K562 (cell line): ENCODE data around the gene DAG1. TPM values are rescaled to one million over a fixed set of nuclear protein-coding genes. Genes with fewer than 3 reads are reported as not detected.
A peak's percentile ranks its signal among the peaks of the same experiment; 100 is the strongest.

Experiments used
- ATAC-seq: fragments of 200-7000 bp; cut with Tn5 transposase; 3 replicates; pipeline ENCODE4 v1.9.1; 2020; ENCODE audit warnings: moderate library complexity
- BruUV-seq: library from RNA; stranded (reverse); fragments of 400-500 nt; replicated peaks from 2 replicates; lab custom pipeline; 2021; lab: Mats Ljungman, UMichigan
- CTCF ChIA-PET: fragments of 300-600 bp; formaldehyde crosslinking; extraction: SDS; loops from one replicate; lab custom pipeline; 2021; ENCODE audit warnings: low intra/inter-chr PET ratio; lab: Yijun Ruan, JAX
- POLR2A ChIA-PET: fragments of 300-600, 350-650 bp; sonication (Branson Sonifier 250); formaldehyde crosslinking; extraction: SDS; loops from one replicate; lab custom pipeline; 2021; ENCODE audit warnings: antibody characterized with exemption, inconsistent platforms; lab: Yijun Ruan, JAX
- DNase-seq, 4 experiments: peaks; one replicate each; pipeline versions ENCODE4 v3.0.0 to v3.0.0-alpha.2; 2011 to 2018; ENCODE audit warnings: low spot score in 3 of 4, mixed read lengths in 3 of 4; ENCODE audit errors: extremely low read depth in 1 of 4
- FAIRE-seq: peaks from 2 replicates; lab custom pipeline; 2011; peaks lifted over from hg19 to GRCh38; lab: Jason Lieb, UNC
- H2AFZ ChIP-seq: 2 replicates; pipeline ENCODE4 v1.6.0; 2011; ENCODE audit warnings: low read depth, low read length, control low read depth, inconsistent platforms
- H3K27ac ChIP-seq: fragments of 200-600 bp; 3 replicates; pipeline ENCODE4 v1.8.0; 2011; ENCODE audit warnings: low read depth, mild to moderate bottlenecking, control low read depth, inconsistent platforms, low read length, moderate library complexity, mixed read lengths; ENCODE audit errors: extremely low read depth
- H3K27me3 ChIP-seq, 2 experiments: fragments of 300-600 bp in 1 of 2; 2 replicates in 1 of 2; 3 replicates in 1 of 2; pipeline versions ENCODE4 v1.6.0 to v1.8.0; 2011; ENCODE audit warnings: inconsistent platforms in 2 of 2, low read length in 2 of 2, mild to moderate bottlenecking in 1 of 2, mixed read lengths in 1 of 2, moderate library complexity in 1 of 2; ENCODE audit not compliant: control insufficient read depth in 2 of 2, insufficient read depth in 2 of 2
- H3K36me3 ChIP-seq: fragments of 300-600 bp; 3 replicates; pipeline ENCODE4 v1.8.0; 2011; ENCODE audit warnings: mild to moderate bottlenecking, low read length, inconsistent platforms; ENCODE audit not compliant: control insufficient read depth, insufficient read depth
- H3K4me1 ChIP-seq, 2 experiments: fragments of 200-600 bp in 1 of 2; replicated peaks in 1 of 2; 2 replicates in 1 of 2; 3 replicates in 1 of 2; pipeline versions ENCODE4 v1.5.1 to v1.8.0; 2011; ENCODE audit warnings: inconsistent platforms in 2 of 2, low read length in 2 of 2, mild to moderate bottlenecking in 1 of 2, mixed read lengths in 1 of 2, moderate library complexity in 1 of 2; ENCODE audit not compliant: control insufficient read depth in 2 of 2, insufficient read depth in 2 of 2
- H3K4me2 ChIP-seq: 2 replicates; pipeline ENCODE4 v1.6.1; 2011; ENCODE audit warnings: low read length, control low read depth, inconsistent platforms, mixed read lengths; ENCODE audit not compliant: insufficient read depth
- H3K4me3 ChIP-seq: fragments of 200-600 bp; sonication (generic), shearing (Covaris generic); 2 replicates; pipeline ENCODE4 v1.5.1; 2016; ENCODE audit warnings: control low read depth, inconsistent platforms
- H3K79me2 ChIP-seq: fragments of 200-600 bp; 3 replicates; pipeline ENCODE4 v1.8.0; 2011; ENCODE audit warnings: low read length, inconsistent platforms; ENCODE audit not compliant: control insufficient read depth, insufficient read depth
- H3K9ac ChIP-seq, 2 experiments: 2 replicates each; pipeline versions ENCODE4 v1.6.0 to v1.6.1; 2011; ENCODE audit warnings: low read depth in 2 of 2, low read length in 2 of 2, control low read depth in 1 of 2, inconsistent platforms in 1 of 2, mild to moderate bottlenecking in 1 of 2, mixed read lengths in 1 of 2; ENCODE audit not compliant: insufficient read depth in 1 of 2
- H3K9me1 ChIP-seq: one replicate; pipeline ENCODE4 v1.6.0; 2011; ENCODE audit warnings: inconsistent platforms, mild to moderate bottlenecking, low read length, moderate library complexity; ENCODE audit not compliant: control insufficient read depth, insufficient read depth
- H3K9me3 ChIP-seq: replicated peaks from 2 replicates; pipeline ENCODE4 v1.5.1; 2011; ENCODE audit warnings: low read depth, low read length, inconsistent platforms; ENCODE audit not compliant: control insufficient read depth, insufficient read depth
- H4K20me1 ChIP-seq: replicated peaks from 2 replicates; pipeline ENCODE4 v1.6.1; 2011; ENCODE audit warnings: low read length, inconsistent platforms, mixed read lengths; ENCODE audit not compliant: control insufficient read depth, insufficient read depth
- GABPA ChIP-seq: fragments of 200-800 bp; sonication (Bioruptor generic); conservative IDR thresholded peaks from 2 replicates; pipeline ENCODE4 v1.6.1; 2016; ENCODE audit warnings: low read depth, missing genetic modification characterization, missing compliant biosample characterization
- NFIC ChIP-seq: fragments of 450-650 bp; IDR thresholded peaks from 2 replicates; pipeline ENCODE4 v1.6.1; 2017; ENCODE audit warnings: mild to moderate bottlenecking, inconsistent platforms
- NFIX ChIP-seq: fragments of 250-450 bp; sonication (Bioruptor Pico); IDR thresholded peaks from 2 replicates; pipeline ENCODE4 v1.4.0; 2020; ENCODE audit warnings: low read depth, mild to moderate bottlenecking, moderate library complexity
- NR2F6 ChIP-seq: fragments of 450-650 bp; formaldehyde crosslinking; IDR thresholded peaks from 2 replicates; pipeline ENCODE4 v1.4.0; 2020; ENCODE audit warnings: mild to moderate bottlenecking
- RBM39 ChIP-seq: fragments of 200-400 bp; formaldehyde crosslinking; optimal IDR thresholded peaks from 2 replicates; pipeline ENCODE3; 2018; ENCODE audit warnings: low read depth, low read length
- SMAD4 ChIP-seq: fragments of 250-450 bp; sonication (Bioruptor Pico); conservative IDR thresholded peaks from 2 replicates; pipeline ENCODE4 v1.8.0; 2021; ENCODE audit warnings: inconsistent platforms, mild to moderate bottlenecking, moderate library complexity
- TCF15 ChIP-seq: fragments of 250-450 bp; sonication (Bioruptor Pico); IDR thresholded peaks from 2 replicates; pipeline ENCODE4 v1.8.0; 2022; ENCODE audit warnings: moderate library complexity, mild to moderate bottlenecking, inconsistent platforms
- ZBTB12 ChIP-seq: fragments of 250-450 bp; sonication (Bioruptor Pico); IDR thresholded peaks from 2 replicates; pipeline ENCODE4 v1.4.0; 2020
- ZNF639 ChIP-seq, 2 experiments: fragments of 200-800 bp in 1 of 2; sonication (Bioruptor generic) in 1 of 2; sonication (generic) in 1 of 2; formaldehyde crosslinking in 1 of 2; IDR thresholded peaks in 1 of 2; conservative IDR thresholded peaks in 1 of 2; 2 replicates each; pipeline versions ENCODE4 v1.5.0 to v1.6.1; 2016 to 2020; ENCODE audit warnings: missing compliant biosample characterization in 1 of 2, missing genetic modification characterization in 1 of 2, missing genetic modification reagents in 1 of 2
- WGBS: fragments of 100-300 bp; shearing (Covaris generic); methylation state at CpG from one replicate; pipeline ENCODE4 v1.1.6; 2016; ENCODE audit warnings: low coverage, mixed read lengths; ENCODE audit not compliant: insufficient coverage; ENCODE audit errors: missing lambda C conversion rate; 5-methylcytosine and 5-hydroxymethylcytosine counted together
- in situ Hi-C: fragments of 300-500 bp; cut with MboI; formaldehyde crosslinking; loops from 4 replicates; pipeline ENCODE4 v1.15.0; 2018; ENCODE audit warnings: inconsistent platforms, mixed read lengths
- intact Hi-C: fragments of 100-400 bp; cut with micrococcal nuclease; formaldehyde crosslinking; loops from 2 replicates; pipeline ENCODE4 v1.14.2; 2022
- polyA plus RNA-seq, 8 experiments: library from polyadenylated mRNA; depleted of rRNA in 4 of 8; stranded (reverse) in 5 of 8; unstranded in 3 of 8; fragments of >200 nt; fragmentation: Nextera tagmentation in 2 of 8; fragmentation: Illumina TruSeq in 1 of 8; extraction: Ambion mirVana in 2 of 8; extraction: Trizol in 1 of 8; gene quantifications; 2 replicates each; pipeline versions ENCODE4 v1.2.1 to v1.2.3, GENCODE V29; 2011 to 2014; ENCODE audit warnings: inconsistent platforms in 1 of 8, missing spikeins in 1 of 8
- total RNA-seq, 7 experiments: library from RNA; depleted of rRNA in 6 of 7; stranded (reverse); fragments of >200 nt in 6 of 7; fragmentation: Illumina TruSeq in 2 of 7; extraction: Trizol in 2 of 7; gene quantifications; 2 replicates each; pipeline versions ENCODE4 v1.2.1 to v1.2.3, GENCODE V29; 2011 to 2021; ENCODE audit warnings: low replicate concordance in 1 of 7

DAG1 gene
- total and polyA plus RNA-seq, 9 of the 15 experiments (the other 6 are each of a cell fraction or from before 2014, with no cell fraction given) = 0.29 to 19.6 (median 8.2) TPM

GRCh38 chr3:49531218-49531617, 61.2 kb downstream of the DAG1 start:
- H3K4me2 ChIP-seq = no peak overlapping the region
- peaks cover 3% of the 10 kb centered on the region for H3K9me1 ChIP-seq
- in situ Hi-C loops = no loop called here
- no peak overlapping the region for H2AFZ ChIP-seq
- H3K4me1 ChIP-seq = peaks cover 5% of the 10 kb centered on the region in 2 experiments; a peak in 4 of 5 replicates
- ATAC-seq (no peak), DNase-seq (no peak), FAIRE-seq (no peak)
- no peak overlapping the region for H3K9ac ChIP-seq
- CTCF ChIA-PET = no interaction called here
- H3K27me3 ChIP-seq = no peaks in the 10 kb centered on the region
- POLR2A ChIA-PET = no interaction called here
- TF ChIP-seq NFIC (peak; percentile 82), GABPA (tag) (no peak), SMAD4 (no peak), RBM39 (no peak), TCF15 (CRISPR knock-in tag) (no peak), ZBTB12 (CRISPR knock-in tag) (no peak), NR2F6 (CRISPR knock-in tag) (no peak), NFIX (peak; percentile 34; the same call in 1 of the 2 replicates), ZNF639 (CRISPR knock-in tag; conservative IDR thresholded peaks at IDR 0.05 in 1 of 2, IDR thresholded peaks at IDR 0.05 in 1 of 2) (no peak)
- TF ChIP-seq, all 486 proteins: peak for 2
- 88% methylated on average over 8 of the region's 10 CpGs for WGBS
- no peaks in the 10 kb centered on the region for H4K20me1 ChIP-seq
- intact Hi-C loops = no loop called here
- no TSS peak for BruUV-seq
- H3K79me2 ChIP-seq = no peaks in the 10 kb centered on the region
- no peaks in the 10 kb centered on the region for H3K9me3 ChIP-seq
- H3K27ac ChIP-seq = no peak overlapping the region
- H3K4me3 ChIP-seq = no peak overlapping the region
- H3K36me3 ChIP-seq = peaks cover 37% of the 10 kb centered on the region; the same call in 2 of the 3 replicates
